CD4-positive, alpha-beta memory T cell (primary cell): ENCODE measurements around the gene DHX32. TPM values are rescaled to one million over a fixed set of nuclear protein-coding genes. Genes with fewer than 3 reads are reported as not detected.
A peak's percentile ranks its signal among the peaks of the same experiment; 100 is the strongest.

Source experiments
- CTCF ChIA-PET: fragments of 350-600 bp; sonication (Branson Sonifier 250); formaldehyde crosslinking; loops from one replicate; lab custom pipeline; 2021; ENCODE audit warnings: inconsistent platforms; ENCODE audit not compliant: partially characterized antibody; lab: Charles Lee
- POLR2A ChIA-PET: fragments of 350-600 bp; sonication (Branson Sonifier 250); formaldehyde crosslinking; loops from one replicate; lab custom pipeline; 2021; ENCODE audit not compliant: partially characterized antibody; lab: Charles Lee
- DNase-seq, 5 donors: peaks; one replicate each; pipeline versions ENCODE4 v3.0.0 to v3.0.0-alpha.2; 2020 to 2022; ENCODE audit warnings: mixed read lengths in 1 of 5
- H3K27ac ChIP-seq: one replicate; pipeline ENCODE4 v1.7.0; 2013; ENCODE audit warnings: low read depth, low read length
- H3K27me3 ChIP-seq: 2 replicates; pipeline ENCODE4 v1.7.0; 2013; ENCODE audit warnings: mild to moderate bottlenecking, low read length, moderate library complexity; ENCODE audit not compliant: insufficient read depth
- H3K36me3 ChIP-seq: 2 replicates; pipeline ENCODE4 v1.7.0; 2013; ENCODE audit warnings: mild to moderate bottlenecking, low read length, moderate library complexity; ENCODE audit not compliant: insufficient read depth
- H3K4me1 ChIP-seq: 2 replicates; pipeline ENCODE4 v1.7.0; 2013; ENCODE audit warnings: mild to moderate bottlenecking, low read length, moderate library complexity; ENCODE audit not compliant: insufficient read depth
- H3K4me3 ChIP-seq, 2 donors: one replicate each; pipeline ENCODE4 v1.7.0; 2013; ENCODE audit warnings: low read length in 2 of 2, mild to moderate bottlenecking in 1 of 2
- H3K9me3 ChIP-seq, 2 donors: one replicate each; pipeline ENCODE4 v1.7.0; 2013; ENCODE audit warnings: low read length in 2 of 2, control low read depth in 1 of 2; ENCODE audit not compliant: control insufficient read depth in 1 of 2
- H3K27ac Mint-ChIP-seq, 7 donors: one replicate each; pipeline ENCODE4 v1.8.0; 2020 to 2021; ENCODE audit warnings: mixed read lengths in 7 of 7, mild to moderate bottlenecking in 6 of 7, inconsistent platforms in 3 of 7, moderate library complexity in 3 of 7
- H3K27me3 Mint-ChIP-seq, 2 donors: one replicate each; pipeline ENCODE4 v1.8.0; 2020 to 2021; ENCODE audit warnings: mixed read lengths in 2 of 2
- H3K36me3 Mint-ChIP-seq, 2 donors: one replicate each; pipeline ENCODE4 v1.8.0; 2020 to 2021; ENCODE audit warnings: mixed read lengths in 2 of 2, inconsistent platforms in 1 of 2, mild to moderate bottlenecking in 1 of 2
- H3K4me1 Mint-ChIP-seq, 4 donors: one replicate each; pipeline ENCODE4 v1.8.0; 2020 to 2021; ENCODE audit warnings: mixed read lengths in 4 of 4, mild to moderate bottlenecking in 1 of 4
- H3K4me3 Mint-ChIP-seq, 8 donors: one replicate each; pipeline ENCODE4 v1.8.0; 2020 to 2021; ENCODE audit warnings: mixed read lengths in 8 of 8, mild to moderate bottlenecking in 7 of 8, moderate library complexity in 6 of 8, inconsistent platforms in 3 of 8
- H3K9me3 Mint-ChIP-seq, 8 donors: one replicate each; pipeline ENCODE4 v1.8.0; 2020 to 2021; ENCODE audit warnings: mixed read lengths in 8 of 8, mild to moderate bottlenecking in 5 of 8, inconsistent platforms in 3 of 8, moderate library complexity in 1 of 8
- intact Hi-C: fragments of 100-400 bp; cut with micrococcal nuclease; formaldehyde crosslinking; loops from one replicate; pipeline ENCODE4 v1.15.1; 2023
- polyA plus RNA-seq, 2 donors: library from polyadenylated mRNA; unstranded; fragments of 300-500 nt; fragmentation: Illumina TruSeq; gene quantifications; one replicate each; pipeline ENCODE4 v1.2.3, GENCODE V29; 2021
- total RNA-seq, 2 experiments: library from RNA; stranded (reverse); gene quantifications; one replicate each; pipeline ENCODE4 v1.2.3, GENCODE V29; 2021

Gene DHX32
- total and polyA plus RNA-seq, 4 experiments from 2014 or later: 7.1 to 13.3 (median 8.9) TPM

- Histone ChIP-seq H3K9me3 (no peaks in the 10 kb centered on the region), H3K4me1 (no peaks in the 10 kb centered on the region), H3K27me3 (no peaks in the 10 kb centered on the region), H3K36me3 (no peaks in the 10 kb centered on the region), H3K27ac (no peak overlapping the region), H3K4me3 (no peak overlapping the region)
- POLR2A ChIA-PET: interaction anchor here (1.0 kb wide), 1 partner anchor 24 kb away, joined by 3 read pairs; the partner anchor contains the start of genes BCCIP and UROS
- Mint-ChIP-seq H3K36me3 (peaks cover 18 to 20% of the 10 kb centered on the region in 2 donors), H3K9me3 (no peaks in the 10 kb centered on the region), H3K4me3 (no peak overlapping the region), H3K27ac (peak overlapping the region in 2 of 7 donors; percentile 11 to 16), H3K4me1 (no peaks in the 10 kb centered on the region), H3K27me3 (no peaks in the 10 kb centered on the region)
- CTCF ChIA-PET: interaction anchor here (1.1 kb wide), 1 partner anchor 8 kb away, joined by 3 read pairs; no protein-coding TSS in a partner anchor
- no peak for DNase-seq
- intact Hi-C loops: no loop called here
Measured at GRCh38 chr10:125846894-125847293, 34.2 kb downstream of the DHX32 start.

GRCh38 chr10:125845617-125846016 is 35.5 kb downstream of the DHX32 start:
- Mint-ChIP-seq H3K27me3 (no peaks in the 10 kb centered on the region), H3K4me3 (no peak overlapping the region), H3K36me3 (peaks cover 11 to 21% of the 10 kb centered on the region in 2 donors), H3K4me1 (no peaks in the 10 kb centered on the region), H3K9me3 (no peaks in the 10 kb centered on the region), H3K27ac (no peak overlapping the region)
- intact Hi-C loops: no loop called here
- Histone ChIP-seq H3K9me3 (no peaks in the 10 kb centered on the region), H3K4me1 (no peaks in the 10 kb centered on the region), H3K27ac (no peak overlapping the region), H3K36me3 (no peaks in the 10 kb centered on the region), H3K27me3 (no peaks in the 10 kb centered on the region), H3K4me3 (no peak overlapping the region)
- ChIA-PET POLR2A (no interaction called here), CTCF (no interaction called here)
- no peak for DNase-seq

DNA sequence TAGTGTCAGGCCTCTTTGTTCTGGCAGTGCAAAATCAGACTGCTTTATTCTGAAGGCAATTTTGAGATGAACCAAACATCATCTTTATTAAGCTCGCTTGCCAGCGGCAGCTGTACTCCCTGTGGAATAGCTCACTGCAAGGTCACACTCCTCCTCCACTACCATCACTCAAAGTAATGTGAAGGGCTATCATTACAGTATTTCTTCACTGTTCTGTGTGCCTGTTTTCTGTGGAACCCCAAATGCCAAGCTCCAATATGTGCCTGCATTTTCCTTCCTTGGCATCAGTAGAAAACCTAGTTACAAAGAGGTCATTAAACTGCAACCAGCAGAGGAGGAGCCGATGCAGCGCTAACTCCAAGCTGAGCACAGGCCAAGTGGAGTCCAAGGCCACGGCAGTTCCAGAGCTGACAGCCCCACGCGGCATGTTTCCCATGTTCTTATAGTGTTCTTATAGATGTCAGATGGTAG is 36.3 kb downstream of the DHX32 start:
- no peak for DNase-seq
- H3K9me3 ChIP-seq: no peaks in the 10 kb centered on the region
- H3K27me3 Mint-ChIP-seq: no peaks in the 10 kb centered on the region
- H3K27ac ChIP-seq: no peak overlapping the region
- H3K4me3 ChIP-seq: no peak overlapping the region
- CTCF ChIA-PET: no interaction called here
- no peak overlapping the region for H3K4me3 Mint-ChIP-seq
- no peaks in the 10 kb centered on the region for H3K9me3 Mint-ChIP-seq
- H3K36me3 Mint-ChIP-seq: peaks cover 13 to 28% of the 10 kb centered on the region in 2 donors
- POLR2A ChIA-PET: no interaction called here
- H3K27me3 ChIP-seq: no peaks in the 10 kb centered on the region
- H3K4me1 ChIP-seq: no peaks in the 10 kb centered on the region
- intact Hi-C loops: no loop called here
- no peaks in the 10 kb centered on the region for H3K4me1 Mint-ChIP-seq
- H3K27ac Mint-ChIP-seq: no peak overlapping the region
- H3K36me3 ChIP-seq: no peaks in the 10 kb centered on the region

DNA sequence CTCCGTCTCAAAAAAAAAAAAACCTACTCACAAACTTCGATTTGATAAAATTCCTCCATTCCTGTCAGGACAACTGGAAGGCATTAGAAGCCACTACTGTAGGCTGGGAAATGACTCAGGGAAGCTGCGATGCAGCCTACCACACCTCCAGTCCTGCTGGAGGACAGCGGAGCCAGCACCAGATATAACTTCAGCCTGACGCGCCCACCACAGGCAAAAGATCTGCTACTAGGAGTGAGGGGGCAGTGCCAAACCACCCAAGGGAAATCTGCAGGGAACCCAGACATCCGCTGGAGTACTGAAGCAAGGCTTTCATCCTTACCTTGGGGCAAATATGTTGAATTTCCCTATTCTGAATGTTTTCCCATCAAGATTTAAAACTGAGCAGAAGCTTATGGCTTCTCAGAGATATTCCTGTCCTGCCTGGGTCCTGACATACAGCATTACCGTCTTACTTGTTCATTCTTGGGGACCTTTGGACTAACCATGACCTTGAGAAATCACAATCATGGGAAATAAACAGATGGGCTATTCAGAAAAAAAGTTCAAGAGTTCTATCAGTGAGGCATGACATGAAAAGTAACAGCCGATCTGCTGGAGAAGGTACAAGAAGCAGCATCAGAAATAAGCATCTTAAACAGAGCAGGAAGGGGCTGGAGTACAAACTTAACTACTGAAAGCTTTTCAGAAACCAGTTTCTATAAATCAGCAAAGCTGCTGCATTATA is 37.3 kb downstream of the DHX32 start:
- ChIA-PET CTCF (no interaction called here), POLR2A (no interaction called here)
- H3K4me1 Mint-ChIP-seq: no peaks in the 10 kb centered on the region
- H3K36me3 Mint-ChIP-seq: peaks cover 14 to 33% of the 10 kb centered on the region in 2 donors
- intact Hi-C loops: no loop called here
- Histone ChIP-seq H3K27ac (no peak overlapping the region), H3K36me3 (peaks cover 5% of the 10 kb centered on the region), H3K9me3 (no peaks in the 10 kb centered on the region), H3K4me1 (no peaks in the 10 kb centered on the region), H3K4me3 (no peak overlapping the region), H3K27me3 (no peaks in the 10 kb centered on the region)
- H3K27ac Mint-ChIP-seq: peak overlapping the region in 2 of 7 donors; percentile 42 to 67
- no peaks in the 10 kb centered on the region for H3K9me3 Mint-ChIP-seq
- H3K4me3 Mint-ChIP-seq: no peak overlapping the region
- no peaks in the 10 kb centered on the region for H3K27me3 Mint-ChIP-seq
- DNase-seq: no peak

- Mint-ChIP-seq H3K9me3 (no peaks in the 10 kb centered on the region), H3K4me3 (no peak overlapping the region), H3K4me1 (no peaks in the 10 kb centered on the region), H3K27ac (peak overlapping the region in 1 of 7 donors; percentile 73), H3K36me3 (peaks cover 26 to 49% of the 10 kb centered on the region in 2 donors), H3K27me3 (no peaks in the 10 kb centered on the region)
- intact Hi-C loops: no loop called here
- Histone ChIP-seq H3K9me3 (no peaks in the 10 kb centered on the region), H3K27ac (no peak overlapping the region), H3K4me3 (no peak overlapping the region), H3K4me1 (no peaks in the 10 kb centered on the region), H3K27me3 (no peaks in the 10 kb centered on the region), H3K36me3 (peaks cover 20% of the 10 kb centered on the region)
- no peak for DNase-seq
- CTCF ChIA-PET: no interaction called here
- POLR2A ChIA-PET: no interaction called here
Measured at GRCh38 chr10:125840955-125841354, 40.1 kb downstream of the DHX32 start.

- ChIA-PET POLR2A (no interaction called here), CTCF (no interaction called here)
- no peaks in the 10 kb centered on the region for H3K27me3 ChIP-seq
- H3K9me3 Mint-ChIP-seq: no peaks in the 10 kb centered on the region
- no peak overlapping the region for H3K4me3 ChIP-seq
- H3K27ac Mint-ChIP-seq: peak overlapping the region in 2 of 7 donors; percentile 52 to 79
- no peak overlapping the region for H3K4me3 Mint-ChIP-seq
- H3K4me1 Mint-ChIP-seq: no peaks in the 10 kb centered on the region
- no peak for DNase-seq
- H3K27ac ChIP-seq: no peak overlapping the region
- no peaks in the 10 kb centered on the region for H3K27me3 Mint-ChIP-seq
- H3K9me3 ChIP-seq: no peaks in the 10 kb centered on the region
- H3K36me3 ChIP-seq: peaks cover 20% of the 10 kb centered on the region
- H3K4me1 ChIP-seq: no peaks in the 10 kb centered on the region
- intact Hi-C loops: no loop called here
- peaks cover 31 to 54% of the 10 kb centered on the region in 2 donors for H3K36me3 Mint-ChIP-seq
Measured at GRCh38 chr10:125840406-125840805, 40.7 kb downstream of the DHX32 start.

DNA sequence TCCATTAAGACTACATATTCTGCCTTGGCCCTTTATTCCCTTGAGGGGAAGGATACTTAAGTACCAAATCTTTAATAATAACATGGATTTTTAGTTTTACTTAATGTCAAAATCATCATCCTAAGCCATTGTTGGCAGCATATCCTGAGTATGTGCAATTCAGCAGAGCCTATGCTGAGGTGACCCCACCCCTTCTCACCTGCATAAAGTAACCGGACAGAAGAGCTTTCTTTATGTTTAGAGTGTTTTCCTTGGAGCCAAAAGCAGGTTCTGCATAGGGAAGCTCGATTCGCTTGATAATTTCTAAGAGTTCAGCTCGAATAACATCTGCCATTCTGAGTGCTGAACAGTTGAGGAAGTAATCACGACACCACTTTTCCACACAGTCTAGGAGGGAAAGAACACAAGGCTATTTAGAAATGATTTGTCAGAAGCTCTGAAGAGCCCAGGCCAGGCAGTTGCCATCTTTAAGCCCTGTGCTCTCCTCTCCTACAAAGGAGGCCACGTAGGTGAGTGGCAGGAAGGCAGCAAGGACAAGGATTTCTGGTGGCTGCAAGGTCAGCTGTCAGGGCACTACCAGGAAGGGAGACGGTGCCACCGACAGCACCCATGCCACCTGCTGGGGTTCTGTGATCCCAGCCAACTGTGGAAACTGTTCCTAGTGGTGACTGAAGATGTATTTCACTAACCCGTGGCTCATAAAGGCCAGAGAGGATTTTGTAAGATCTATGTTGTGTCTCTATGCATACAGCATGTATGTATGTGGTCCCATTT is 42.1 kb downstream of the DHX32 start:
- Histone ChIP-seq H3K27me3 (no peaks in the 10 kb centered on the region), H3K9me3 (no peaks in the 10 kb centered on the region), H3K27ac (no peak overlapping the region), H3K4me3 (no peak overlapping the region), H3K36me3 (peaks cover 23% of the 10 kb centered on the region), H3K4me1 (no peaks in the 10 kb centered on the region)
- no peaks in the 10 kb centered on the region for H3K9me3 Mint-ChIP-seq
- no peaks in the 10 kb centered on the region for H3K27me3 Mint-ChIP-seq
- intact Hi-C loops: no loop called here
- no peak overlapping the region for H3K4me3 Mint-ChIP-seq
- POLR2A ChIA-PET: no interaction called here
- DNase-seq: no peak
- no peaks in the 10 kb centered on the region for H3K4me1 Mint-ChIP-seq
- peaks cover 36 to 59% of the 10 kb centered on the region in 2 donors for H3K36me3 Mint-ChIP-seq
- CTCF ChIA-PET: no interaction called here
- peak overlapping the region in 2 of 7 donors; percentile 32 to 37 for H3K27ac Mint-ChIP-seq
